Uterus (tissue), 4 donors: ENCODE data around the gene CD164L2. TPM values are rescaled to one million over a fixed set of nuclear protein-coding genes. Genes with fewer than 3 reads are reported as not detected.

Experiments used
- DNase-seq, 2 donors: peaks; one replicate each; pipeline ENCODE4 v3.0.0-alpha.2; 2019 to 2020
- H3K27ac ChIP-seq, 2 donors: fragments of 200-600 bp; sonication (generic); 1 replicate in 1 of 2; 2 replicates in 1 of 2; pipeline ENCODE4 v1.5.1; 2016 to 2018
- H3K27me3 ChIP-seq, 2 donors: fragments of 200-600 bp; sonication (generic); one replicate each; pipeline ENCODE4 v1.5.1; 2018 to 2019; ENCODE audit warnings: control low read depth in 1 of 2
- H3K36me3 ChIP-seq, 2 donors: fragments of 200-600 bp; sonication (generic); one replicate each; pipeline ENCODE4 v1.5.1; 2019; ENCODE audit warnings: control low read depth in 1 of 2
- H3K4me1 ChIP-seq, 2 donors: fragments of 200-600 bp; sonication (generic); one replicate each; pipeline ENCODE4 v1.5.1; 2018 to 2019; ENCODE audit warnings: control low read depth in 1 of 2
- H3K4me3 ChIP-seq, 2 donors: fragments of 200-600 bp; sonication (generic); 1 replicate in 1 of 2; 2 replicates in 1 of 2; pipeline ENCODE4 v1.5.1; 2018 to 2019; ENCODE audit warnings: mild to moderate bottlenecking in 1 of 2
- H3K9me3 ChIP-seq, 2 donors: fragments of 200-600 bp; sonication (generic); one replicate each; pipeline ENCODE4 v1.5.1; 2019; ENCODE audit warnings: control low read depth in 1 of 2
- POLR2A ChIP-seq, 2 donors: fragments of 450-650 bp; IDR thresholded peaks; one replicate each; pipeline ENCODE4 v1.6.1; 2016; ENCODE audit warnings: antibody characterized with exemption in 2 of 2, mild to moderate bottlenecking in 1 of 2, moderate library complexity in 1 of 2
- intact Hi-C: fragments of 100-400 bp; cut with DNase I; formaldehyde crosslinking; loops from one replicate; pipeline ENCODE4 v1.15.1; 2023; ENCODE audit warnings: low total_unique reads
- total RNA-seq, 4 donors: library from RNA; depleted of rRNA in 3 of 4; stranded (reverse); fragments of >200 nt in 3 of 4; gene quantifications; one replicate each; pipeline versions ENCODE4 v1.1.0 to v1.2.4, GENCODE V29; 2014 to 2023
- TF ChIP-seq, protein P1 (sequence below), 4 experiments: fragments of 200-600 bp in 2 of 4; fragments of 450-650 bp in 2 of 4; sonication (generic) in 2 of 4; IDR thresholded peaks; one replicate each; pipeline ENCODE4 v1.5.1; 2016 to 2019; ENCODE audit warnings: antibody characterized with exemption in 4 of 4, mild to moderate bottlenecking in 2 of 4, moderate library complexity in 1 of 4
- donor health status: DM: yes; HTN: yes; CAD: no.

CD164L2 gene
- total RNA-seq, 4 donors from 2014 or later, result 0.69 TPM; not detected in 3

DNA sequence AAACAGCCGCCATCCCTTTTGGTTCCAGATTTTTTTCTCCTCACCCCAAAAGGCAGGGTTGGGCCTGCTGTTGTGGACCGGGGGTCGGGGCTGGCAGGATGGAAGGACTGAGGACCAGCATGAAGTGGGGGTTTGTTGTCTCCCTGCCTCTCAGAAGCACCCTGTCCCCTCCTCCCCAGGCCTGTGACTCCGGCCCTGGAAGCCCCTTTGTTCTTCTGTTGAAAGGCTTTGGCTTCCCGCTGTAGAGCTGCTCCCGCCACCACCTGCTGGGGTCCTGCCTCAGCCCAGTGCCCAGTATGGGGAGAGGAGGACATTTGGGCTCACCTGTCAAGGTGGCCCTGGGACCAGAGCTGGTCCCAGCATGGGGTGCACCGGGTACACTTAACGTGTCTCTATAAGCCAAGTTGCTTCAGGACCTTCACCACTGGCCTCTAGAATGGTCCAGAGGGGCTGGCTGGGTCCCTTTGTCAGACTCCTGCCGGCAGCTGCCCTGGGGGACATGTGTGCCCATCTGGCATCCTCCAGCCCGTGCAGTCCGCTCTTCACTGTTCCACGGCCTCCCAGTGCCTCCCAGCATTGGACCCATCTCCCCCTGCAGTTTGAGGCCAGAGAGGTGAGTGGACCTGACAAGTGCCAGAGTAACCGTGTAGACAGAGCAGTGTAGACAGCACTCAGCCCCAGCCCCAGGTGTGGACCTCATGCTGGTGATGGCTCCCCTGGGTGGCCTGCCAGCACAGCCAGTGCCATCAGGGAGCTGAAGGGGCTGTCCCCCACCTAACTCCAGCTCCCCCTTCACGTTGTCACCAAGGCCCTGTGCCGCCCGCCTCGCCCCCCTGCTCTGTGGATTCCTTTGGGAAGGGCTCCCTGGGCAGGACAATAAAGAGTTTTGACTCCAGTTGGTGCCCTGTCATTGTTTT is 47.4 kb downstream of the CD164L2 start:
- DNase-seq, result no peak
- intact Hi-C loops, result no loop called here
- Histone ChIP-seq H3K4me1 (no peaks in the 10 kb centered on the region), H3K4me3 (no peak overlapping the region), H3K9me3 (no peaks in the 10 kb centered on the region), H3K27me3 (no peaks in the 10 kb centered on the region), H3K27ac (no peak overlapping the region), H3K36me3 (no peaks in the 10 kb centered on the region)
- TF ChIP-seq, protein P1, sequence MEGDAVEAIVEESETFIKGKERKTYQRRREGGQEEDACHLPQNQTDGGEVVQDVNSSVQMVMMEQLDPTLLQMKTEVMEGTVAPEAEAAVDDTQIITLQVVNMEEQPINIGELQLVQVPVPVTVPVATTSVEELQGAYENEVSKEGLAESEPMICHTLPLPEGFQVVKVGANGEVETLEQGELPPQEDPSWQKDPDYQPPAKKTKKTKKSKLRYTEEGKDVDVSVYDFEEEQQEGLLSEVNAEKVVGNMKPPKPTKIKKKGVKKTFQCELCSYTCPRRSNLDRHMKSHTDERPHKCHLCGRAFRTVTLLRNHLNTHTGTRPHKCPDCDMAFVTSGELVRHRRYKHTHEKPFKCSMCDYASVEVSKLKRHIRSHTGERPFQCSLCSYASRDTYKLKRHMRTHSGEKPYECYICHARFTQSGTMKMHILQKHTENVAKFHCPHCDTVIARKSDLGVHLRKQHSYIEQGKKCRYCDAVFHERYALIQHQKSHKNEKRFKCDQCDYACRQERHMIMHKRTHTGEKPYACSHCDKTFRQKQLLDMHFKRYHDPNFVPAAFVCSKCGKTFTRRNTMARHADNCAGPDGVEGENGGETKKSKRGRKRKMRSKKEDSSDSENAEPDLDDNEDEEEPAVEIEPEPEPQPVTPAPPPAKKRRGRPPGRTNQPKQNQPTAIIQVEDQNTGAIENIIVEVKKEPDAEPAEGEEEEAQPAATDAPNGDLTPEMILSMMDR (IDR thresholded peaks at IDR 0.05), result no peak
- no peak for TF ChIP-seq POLR2A (IDR thresholded peaks at IDR 0.05)

GRCh38 chr1:27333717-27334279 is 49.3 kb downstream of the CD164L2 start:
- no peak overlapping the region for H3K4me3 ChIP-seq
- H3K4me1 ChIP-seq, result no peaks in the 10 kb centered on the region
- no peaks in the 10 kb centered on the region for H3K27me3 ChIP-seq
- H3K9me3 ChIP-seq, result no peaks in the 10 kb centered on the region
- DNase-seq, result no peak
- intact Hi-C loops, result no loop called here
- no peaks in the 10 kb centered on the region for H3K36me3 ChIP-seq
- no peak for TF ChIP-seq POLR2A (IDR thresholded peaks at IDR 0.05)
- TF ChIP-seq, protein P1 (IDR thresholded peaks at IDR 0.05), result no peak
- H3K27ac ChIP-seq, result no peak overlapping the region

DNA sequence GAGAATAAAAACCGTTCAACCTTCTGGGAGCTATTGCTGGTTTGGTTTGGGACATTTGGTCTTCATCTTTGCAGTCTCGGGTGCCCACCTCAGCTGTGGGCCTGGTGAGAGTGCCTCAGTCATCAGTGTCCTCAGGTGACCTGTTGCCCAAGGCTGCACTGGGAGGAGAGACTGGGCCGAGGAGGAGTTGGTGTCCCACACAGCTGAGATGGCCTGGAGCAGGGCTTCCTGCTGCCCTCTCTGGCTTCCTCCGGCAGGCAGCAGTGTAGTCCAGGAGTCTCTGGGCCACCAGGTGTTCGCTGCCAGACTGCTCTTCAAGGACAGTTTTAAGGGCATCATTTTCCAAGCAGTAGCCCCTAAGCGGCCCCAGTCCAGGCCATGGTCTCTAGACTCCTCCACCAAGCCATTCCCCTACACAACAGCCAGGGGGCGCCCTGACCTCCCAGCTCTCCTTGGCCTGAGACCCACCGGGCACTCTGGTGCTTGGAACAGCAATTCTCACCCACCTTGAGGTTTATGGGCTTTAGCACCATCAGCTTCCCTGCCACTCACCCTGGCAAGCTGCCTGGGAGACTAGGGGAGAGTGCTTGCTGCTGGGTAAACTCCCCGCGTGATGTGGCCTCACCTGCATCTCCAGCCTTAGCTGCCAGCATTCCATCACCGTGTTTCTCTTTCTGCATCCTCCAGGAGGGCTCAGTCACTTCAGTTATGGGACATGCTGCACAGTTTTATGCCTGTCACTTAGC is 50.4 kb downstream of the CD164L2 start:
- Histone ChIP-seq H3K4me1 (no peaks in the 10 kb centered on the region), H3K36me3 (no peaks in the 10 kb centered on the region), H3K4me3 (no peak overlapping the region), H3K27ac (no peak overlapping the region), H3K27me3 (no peaks in the 10 kb centered on the region), H3K9me3 (no peaks in the 10 kb centered on the region)
- DNase-seq, result peak; percentile 36
- intact Hi-C loops, result no loop called here
- TF ChIP-seq POLR2A (IDR thresholded peaks at IDR 0.05), result no peak
- TF ChIP-seq, protein P1 (IDR thresholded peaks at IDR 0.05), result peak; percentile 48 to 76 (median 72)

DNA sequence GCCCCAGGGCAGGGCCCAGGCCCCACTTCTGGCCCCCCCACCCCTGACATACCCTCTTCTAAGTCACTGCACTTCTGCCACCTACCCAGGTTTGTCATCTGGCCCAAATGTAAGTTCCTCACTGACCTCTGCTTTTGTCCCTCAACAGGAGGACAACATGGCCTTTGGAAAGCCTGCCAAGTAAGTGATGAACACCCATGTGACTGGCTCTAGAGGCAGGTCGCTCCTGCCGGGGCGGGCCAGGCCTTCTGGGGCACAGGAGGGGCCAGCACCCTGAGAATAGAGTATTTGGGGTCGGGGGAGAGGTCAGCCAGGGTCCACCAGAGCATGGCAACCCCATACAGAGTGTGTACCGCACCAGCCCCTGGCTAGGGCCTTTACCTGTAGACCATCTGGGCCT is 51.2 kb downstream of the CD164L2 start:
- Histone ChIP-seq H3K27ac (no peak overlapping the region), H3K27me3 (no peaks in the 10 kb centered on the region), H3K4me1 (no peaks in the 10 kb centered on the region), H3K36me3 (no peaks in the 10 kb centered on the region), H3K9me3 (no peaks in the 10 kb centered on the region), H3K4me3 (no peak overlapping the region)
- intact Hi-C loops, result no loop called here
- TF ChIP-seq POLR2A (IDR thresholded peaks at IDR 0.05), result no peak
- TF ChIP-seq, protein P1 (IDR thresholded peaks at IDR 0.05), result no peak
- DNase-seq, result no peak
